ENCODE measurements around the gene CIC.

- TF ChIP-seq ZNF174 (CRISPR knock-in tag; IDR thresholded peaks at IDR 0.05) (no peak), POLR2A (conservative IDR thresholded peaks at IDR 0.05) (no peak), CTCF (IDR thresholded peaks at IDR 0.05 in 2 of 3, conservative IDR thresholded peaks at IDR 0.05 in 1 of 3; ENCODE audit: insufficient read depth in 2 of 3, low read depth in 1 of 3, low read length in 3 of 3) (no peak), RCOR1 (IDR thresholded peaks at IDR 0.05; ENCODE audit: borderline replicate concordance in 1 of 2, low read depth in 2 of 2, low read length in 2 of 2) (no peak), NFRKB (IDR thresholded peaks at IDR 0.05; ENCODE audit: low read depth) (no peak), ZNF551 (CRISPR knock-in tag; IDR thresholded peaks at IDR 0.05) (no peak), ZNF740 (CRISPR knock-in tag; IDR thresholded peaks at IDR 0.05) (no peak), ZNF740 (tag; IDR thresholded peaks at IDR 0.05) (no peak), PPARD (CRISPR knock-in tag; IDR thresholded peaks at IDR 0.05) (no peak), ZFPM2 (CRISPR knock-in tag; IDR thresholded peaks at IDR 0.05) (no peak), POLR2AphosphoS5 (IDR thresholded peaks at IDR 0.05; ENCODE audit: control insufficient read depth, insufficient read depth, low read depth, low read length) (no peak), IRF1 (CRISPR knock-in tag; IDR thresholded peaks at IDR 0.05; ENCODE audit: borderline replicate concordance) (no peak), FOXO4 (CRISPR knock-in tag; IDR thresholded peaks at IDR 0.05) (no peak), PTBP1 (IDR thresholded peaks at IDR 0.05; ENCODE audit: low read depth, low read length) (no peak), UBTF (IDR thresholded peaks at IDR 0.05; ENCODE audit: borderline replicate concordance in 1 of 2, low read depth in 2 of 2, low read length in 2 of 2) (no peak)
Observed at GRCh38 chr19:42289556-42290041, 20.5 kb downstream of the CIC start.
